ENCODE results near the gene MPZL3.

Gene MPZL3, protein sequence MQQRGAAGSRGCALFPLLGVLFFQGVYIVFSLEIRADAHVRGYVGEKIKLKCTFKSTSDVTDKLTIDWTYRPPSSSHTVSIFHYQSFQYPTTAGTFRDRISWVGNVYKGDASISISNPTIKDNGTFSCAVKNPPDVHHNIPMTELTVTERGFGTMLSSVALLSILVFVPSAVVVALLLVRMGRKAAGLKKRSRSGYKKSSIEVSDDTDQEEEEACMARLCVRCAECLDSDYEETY

DNA sequence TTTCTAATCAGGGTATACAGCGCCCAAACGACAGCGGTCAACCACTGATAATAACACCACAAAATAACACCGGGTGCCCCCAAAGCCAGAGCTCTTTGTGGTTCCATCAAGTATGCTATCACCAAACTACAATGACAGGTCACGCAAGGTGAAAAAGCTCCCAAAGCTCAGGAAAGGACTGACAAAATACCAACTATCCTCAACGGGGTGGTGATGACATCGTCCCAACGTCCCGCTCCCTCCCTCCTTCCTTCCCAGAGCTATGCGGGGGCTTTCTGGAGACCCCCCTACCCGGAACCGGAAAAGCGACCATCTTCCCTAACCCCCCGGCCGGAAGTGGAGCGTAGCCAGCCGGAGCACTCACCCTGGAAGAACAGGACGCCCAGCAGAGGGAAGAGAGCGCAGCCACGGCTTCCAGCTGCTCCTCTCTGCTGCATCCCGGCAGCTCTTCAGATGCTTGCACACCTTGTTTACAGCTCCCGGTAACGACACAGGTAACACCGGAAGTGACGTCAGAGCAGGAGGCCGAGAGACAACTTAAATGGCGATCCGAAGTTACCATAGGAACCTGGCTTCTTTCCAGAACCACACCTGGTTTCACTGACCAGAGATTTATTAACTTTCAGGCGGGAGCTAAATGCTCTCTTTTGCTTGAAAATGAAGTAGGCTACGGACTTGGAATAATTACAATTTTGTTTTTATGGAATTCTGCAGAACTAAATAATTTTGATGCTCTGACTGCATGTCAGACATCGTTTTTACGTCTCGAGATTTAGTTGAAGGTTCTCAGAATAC lies at the start of gene MPZL3:
Gene MPZL3, minus strand, starts transcription at position 508 of the 795 bp plus-strand sequence. Its CDS starts 71 bp downstream, at position 437.
- peak; percentile 60 to 71 for DNase-seq (ENCODE audit: low read depth in 1 of 2, low spot score in 1 of 2)

DNA sequence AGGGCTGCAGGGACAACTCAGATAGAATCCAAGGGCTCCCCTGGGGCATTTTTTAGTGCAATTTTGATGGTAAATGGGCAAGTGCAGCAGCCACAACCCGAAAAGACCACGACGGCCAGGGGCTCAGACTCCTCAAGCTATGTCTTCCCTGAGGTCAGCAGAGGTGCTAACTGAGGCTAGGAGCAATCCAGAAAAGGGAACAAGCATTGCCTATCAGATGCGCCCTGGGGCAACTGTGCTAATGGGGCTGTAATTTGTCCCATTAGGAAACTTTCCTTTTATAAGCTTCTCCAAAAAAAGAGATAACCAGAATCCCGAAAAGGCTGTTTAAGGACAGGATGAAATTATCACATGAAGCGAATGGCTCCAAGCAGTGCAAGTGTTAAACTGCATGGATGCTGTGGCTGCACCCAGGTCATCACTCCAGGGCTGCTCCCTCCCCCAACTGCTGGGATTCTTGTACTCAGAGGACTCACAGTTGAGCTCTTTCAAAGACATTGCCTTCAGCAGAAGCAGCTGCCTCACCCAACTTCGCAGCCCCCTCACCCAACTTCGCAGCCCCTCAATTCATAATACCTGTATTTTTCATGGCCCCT lies 49.5 kb upstream of the MPZL3 start:
- no peak for DNase-seq (ENCODE audit: low read depth in 1 of 2, low spot score in 1 of 2)

DNA sequence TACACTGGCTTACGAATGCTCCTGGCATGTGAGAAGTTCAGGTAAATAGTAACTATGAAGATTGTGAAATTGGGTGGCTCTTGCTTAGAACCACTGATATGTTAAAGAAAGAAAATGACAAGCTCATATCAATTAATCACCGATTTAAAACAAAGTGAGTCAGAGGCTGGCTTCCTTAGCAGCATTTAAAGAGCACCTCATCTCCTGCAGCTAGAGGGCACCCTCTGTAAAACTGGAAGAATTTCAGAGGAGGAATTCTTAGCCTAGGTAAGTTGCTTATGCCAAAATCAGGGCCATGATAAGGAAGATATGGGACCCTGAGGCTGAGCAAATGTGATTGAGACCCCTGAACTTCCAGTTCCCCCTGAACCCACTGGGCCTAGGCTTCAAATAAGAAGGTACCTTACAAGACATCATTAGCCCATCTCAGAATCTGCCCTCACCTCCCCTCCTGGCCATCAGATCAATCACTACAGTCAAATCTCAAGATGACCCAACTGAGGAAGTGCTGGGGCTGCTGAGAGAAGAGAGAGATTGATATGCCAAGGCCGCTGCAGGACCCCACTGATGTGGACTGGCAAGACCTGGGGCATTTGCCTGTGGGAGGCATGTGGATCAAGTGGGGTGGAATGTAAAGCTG lies 43.8 kb upstream of the MPZL3 start:
- no peak for DNase-seq (ENCODE audit: low read depth in 1 of 2, low spot score in 1 of 2)

DNA sequence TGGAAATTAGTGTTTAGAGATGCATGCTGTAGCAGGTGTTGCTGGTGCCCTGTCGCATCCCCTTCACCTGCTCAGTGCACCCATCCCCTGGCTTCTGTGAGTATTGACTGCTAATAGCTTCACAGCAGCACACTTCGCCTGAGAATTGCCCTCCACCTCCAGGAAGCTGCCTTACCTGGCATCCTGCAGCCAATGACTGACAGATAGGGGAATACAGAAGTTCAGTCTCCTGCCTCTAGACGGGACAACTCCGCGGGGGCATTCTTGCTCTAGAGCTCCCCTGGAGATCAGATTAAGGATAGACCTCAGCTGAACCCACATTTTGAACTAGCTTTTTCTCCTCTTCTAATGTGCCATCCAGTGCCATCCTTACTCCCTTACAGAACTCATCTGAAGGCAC lies 43.0 kb upstream of the MPZL3 start:
- DNase-seq (ENCODE audit: low read depth in 1 of 2, low spot score in 1 of 2), result no peak

DNA sequence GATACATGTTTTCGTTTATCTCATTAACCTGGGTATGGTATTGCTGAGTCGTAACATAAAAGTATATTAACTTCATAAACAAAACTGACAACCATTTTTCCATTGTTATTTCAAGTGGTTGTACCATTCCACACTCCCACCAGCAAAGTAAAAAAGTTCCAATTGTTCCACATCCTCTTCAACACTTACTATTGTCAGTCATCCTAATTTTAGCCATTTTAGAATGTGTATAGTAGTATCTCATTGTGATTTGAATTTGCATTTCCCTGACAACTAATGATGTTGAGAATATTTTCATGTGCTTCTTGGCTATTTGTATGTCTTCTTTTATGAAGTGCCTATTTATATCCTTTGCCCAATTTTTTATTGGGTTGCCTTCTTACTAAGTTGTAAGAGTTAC lies 41.9 kb upstream of the MPZL3 start:
- no peak for DNase-seq (ENCODE audit: low read depth in 1 of 2, low spot score in 1 of 2)

DNA sequence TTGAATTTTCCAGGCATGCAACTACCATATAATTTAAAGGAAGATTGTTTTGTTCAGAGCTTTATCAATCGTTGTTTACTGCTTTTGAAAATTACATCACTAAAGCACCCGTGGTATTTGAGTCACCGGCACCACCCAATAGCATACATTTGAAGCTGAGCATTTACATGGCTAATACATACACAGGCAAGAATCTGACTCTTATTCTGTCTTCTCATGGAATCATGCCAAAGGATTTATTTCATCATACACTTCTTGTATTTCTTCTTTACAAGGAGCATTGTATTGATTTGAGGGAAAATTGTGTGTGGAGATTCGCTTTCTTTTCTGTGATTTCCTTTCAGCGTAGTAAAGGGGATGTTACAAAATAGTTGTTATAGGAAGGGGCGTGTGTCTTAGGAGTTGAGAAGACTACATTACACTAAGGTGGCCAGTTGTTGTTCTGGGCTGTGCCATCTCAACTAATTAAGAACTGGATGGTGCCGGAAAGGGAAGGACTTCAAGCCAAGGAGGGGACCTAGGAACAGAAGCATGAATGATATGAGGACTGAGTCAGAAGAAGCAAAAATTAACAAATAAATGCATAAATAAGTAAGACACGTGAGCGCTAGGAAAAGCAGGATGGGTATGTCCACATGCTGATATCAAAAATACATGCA lies 39.4 kb upstream of the MPZL3 start:
- DNase-seq (ENCODE audit: low read depth in 1 of 2, low spot score in 1 of 2), result no peak

DNA sequence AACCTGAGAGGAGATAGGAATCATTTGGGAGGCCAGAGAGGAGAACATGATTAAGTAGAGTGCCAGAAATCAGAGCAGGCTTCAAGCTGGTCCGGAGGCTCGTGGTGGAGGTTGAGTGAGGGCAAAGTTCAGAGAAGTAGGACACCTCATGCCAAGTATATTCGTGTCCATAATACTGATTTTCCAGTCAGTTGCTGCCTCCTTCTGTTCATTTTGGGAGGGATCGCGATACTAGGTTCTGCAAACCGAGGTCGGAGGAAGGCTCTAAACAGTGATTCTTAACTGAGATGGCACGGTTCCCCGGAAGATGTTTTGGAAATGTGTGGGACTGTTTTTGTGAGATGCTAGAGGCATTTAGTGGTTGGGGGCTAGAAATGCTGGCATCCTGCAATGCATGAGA lies 38.8 kb upstream of the MPZL3 start:
- DNase-seq (ENCODE audit: low read depth in 1 of 2, low spot score in 1 of 2), result no peak

DNA sequence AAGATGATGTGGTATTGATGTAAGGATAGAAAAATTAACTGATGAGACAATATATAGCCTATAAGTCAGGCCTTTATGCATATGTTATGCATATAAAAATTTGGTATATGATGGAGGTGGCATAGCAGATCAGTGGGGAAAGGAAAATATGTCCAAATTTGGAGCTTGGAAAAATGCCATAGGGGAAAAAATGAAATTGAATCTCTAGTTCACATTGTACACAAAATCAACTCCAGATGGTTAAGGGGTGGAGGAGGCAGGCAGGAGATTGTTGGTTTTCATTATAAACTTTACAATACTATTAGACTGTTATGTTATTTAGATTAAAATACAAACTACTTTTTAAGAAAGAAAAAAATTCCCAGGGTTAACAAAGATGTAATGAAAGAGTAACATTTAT lies 37.2 kb upstream of the MPZL3 start:
- no peak for DNase-seq (ENCODE audit: low read depth in 1 of 2, low spot score in 1 of 2)

DNA sequence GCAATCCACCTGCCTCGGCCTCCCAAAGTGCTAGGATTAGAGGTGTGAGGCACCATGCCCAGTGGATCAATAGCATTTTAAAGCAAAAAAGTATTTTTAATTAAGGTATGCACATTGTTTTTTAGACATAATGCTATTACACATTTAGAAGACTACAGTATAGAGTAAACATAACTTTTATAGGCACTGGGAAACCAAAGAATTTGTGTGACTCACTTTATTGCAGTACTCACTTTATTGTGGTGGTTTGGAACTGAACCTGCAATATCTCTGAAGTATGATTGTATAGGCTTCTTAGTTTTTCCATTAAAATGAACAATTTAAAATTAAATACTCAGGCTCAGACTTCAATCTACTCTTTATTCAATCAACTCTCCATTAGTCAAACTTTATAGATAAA lies 34.8 kb upstream of the MPZL3 start:
- DNase-seq (ENCODE audit: low read depth in 1 of 2, low spot score in 1 of 2), result no peak

DNA sequence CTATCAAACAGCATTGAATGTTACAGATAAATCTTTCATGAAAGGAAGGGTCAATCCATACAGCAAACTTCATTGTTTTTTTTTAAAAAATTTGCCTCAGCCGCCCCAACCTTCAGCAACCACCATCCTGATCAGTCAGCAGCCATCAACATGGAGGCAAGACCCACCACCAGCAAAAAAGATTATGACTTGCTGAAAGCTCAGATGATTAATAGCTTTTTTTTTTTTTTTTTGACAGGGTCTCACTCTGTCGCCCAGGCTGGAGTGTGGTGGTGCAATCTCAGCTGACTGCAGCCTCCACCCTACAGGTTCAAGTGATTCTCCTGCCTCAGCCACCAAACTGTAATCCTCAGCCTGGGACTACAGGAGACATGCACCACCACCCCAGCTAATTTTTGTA lies 34.4 kb upstream of the MPZL3 start:
- no peak for DNase-seq (ENCODE audit: low read depth in 1 of 2, low spot score in 1 of 2)

DNA sequence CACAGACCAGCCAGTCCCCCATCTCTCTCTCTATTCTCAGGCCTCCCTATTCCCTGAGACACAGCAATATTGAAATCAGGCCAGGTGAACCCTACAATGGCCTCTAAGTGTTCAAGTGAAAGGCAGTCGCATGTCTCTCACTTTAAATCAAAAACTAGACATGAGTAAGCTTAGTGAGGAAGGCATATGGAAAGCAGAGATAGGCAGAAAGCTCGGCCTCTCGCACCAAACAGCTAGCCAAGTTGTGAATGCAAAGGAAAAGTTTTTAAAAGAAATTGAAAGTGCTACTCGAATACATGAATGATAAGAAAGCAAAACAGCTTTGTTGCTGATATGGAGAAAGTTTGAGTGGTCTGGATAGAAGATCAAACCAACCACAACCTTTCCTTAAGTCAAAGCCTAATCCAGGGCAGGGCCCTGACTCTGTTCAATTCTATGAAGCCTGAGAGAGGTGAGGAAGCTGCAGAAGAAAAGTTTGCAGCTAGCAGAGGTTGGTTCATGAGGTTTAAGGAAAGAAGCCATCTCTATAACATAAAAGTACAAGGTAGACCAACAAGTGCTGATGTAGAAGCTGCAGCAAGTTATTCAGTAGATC lies 31.7 kb upstream of the MPZL3 start:
- DNase-seq (ENCODE audit: low read depth in 1 of 2, low spot score in 1 of 2), result no peak

DNA sequence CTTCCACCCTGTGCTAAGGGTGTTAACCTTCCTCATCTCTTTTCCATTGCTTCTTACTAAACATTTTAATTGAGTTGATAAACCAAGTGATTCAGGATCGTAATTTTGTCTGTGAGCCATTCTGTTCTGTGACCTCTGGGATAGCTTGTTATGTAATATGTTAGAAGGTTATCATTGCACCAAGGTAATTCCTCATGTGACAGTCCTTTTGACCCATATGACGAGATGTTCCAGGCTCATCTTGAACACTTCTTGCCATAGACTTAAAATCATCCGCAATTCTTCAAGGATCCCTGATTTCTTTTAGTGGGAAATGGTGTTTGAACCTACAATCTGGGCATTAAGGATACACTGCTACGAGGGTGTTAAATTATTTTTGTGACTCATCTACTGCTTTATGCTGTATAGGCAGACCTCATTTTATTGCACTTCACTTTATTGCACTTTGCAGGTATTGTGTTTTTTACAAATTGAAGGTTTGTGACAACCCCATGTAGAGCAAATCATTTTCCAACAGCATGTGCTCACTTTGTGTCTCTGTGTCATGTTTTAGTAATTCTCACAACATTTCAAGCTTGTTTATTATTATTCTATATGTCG lies 31.0 kb upstream of the MPZL3 start:
- no peak for DNase-seq (ENCODE audit: low read depth in 1 of 2, low spot score in 1 of 2)

DNA sequence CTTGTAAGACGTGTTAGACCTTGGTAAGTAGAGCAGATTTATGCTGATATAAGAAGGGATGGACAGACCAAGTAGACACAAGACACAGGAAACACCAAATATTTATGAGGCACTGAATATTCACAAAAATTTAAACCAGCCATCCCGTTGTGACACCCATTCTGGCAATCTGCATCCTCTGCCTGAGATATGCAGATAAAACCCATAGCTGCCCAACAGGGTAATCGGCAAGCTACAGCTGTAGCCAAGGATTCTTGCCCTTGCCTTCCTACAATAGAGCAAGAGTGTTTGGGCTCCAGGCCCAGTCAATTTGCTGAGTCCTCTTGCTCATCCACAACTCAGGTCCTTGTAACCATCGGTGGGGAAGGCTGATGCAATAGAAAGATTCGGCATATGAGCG lies 30.4 kb upstream of the MPZL3 start:
- DNase-seq (ENCODE audit: low read depth in 1 of 2, low spot score in 1 of 2), result no peak

DNA sequence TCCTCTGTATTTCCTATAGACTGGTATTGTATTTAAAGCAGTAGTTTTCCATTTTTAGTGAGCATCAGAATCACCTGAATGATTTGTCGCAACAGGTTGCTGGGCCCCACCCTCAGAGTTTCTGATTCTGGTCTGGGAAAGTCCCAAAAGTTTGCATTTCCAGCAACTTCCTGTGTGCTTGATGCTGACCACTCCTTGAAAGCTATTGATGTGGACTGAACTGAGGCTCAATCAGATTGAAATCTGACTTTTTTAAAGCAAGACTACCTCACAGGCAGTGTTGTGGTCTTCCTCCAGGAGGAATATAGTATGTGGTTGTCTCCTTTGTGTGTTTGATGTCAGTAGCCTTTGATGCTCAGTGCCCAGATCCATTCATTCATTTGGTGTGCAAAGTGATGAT lies 29.1 kb upstream of the MPZL3 start:
- DNase-seq (ENCODE audit: low read depth in 1 of 2, low spot score in 1 of 2), result no peak

DNA sequence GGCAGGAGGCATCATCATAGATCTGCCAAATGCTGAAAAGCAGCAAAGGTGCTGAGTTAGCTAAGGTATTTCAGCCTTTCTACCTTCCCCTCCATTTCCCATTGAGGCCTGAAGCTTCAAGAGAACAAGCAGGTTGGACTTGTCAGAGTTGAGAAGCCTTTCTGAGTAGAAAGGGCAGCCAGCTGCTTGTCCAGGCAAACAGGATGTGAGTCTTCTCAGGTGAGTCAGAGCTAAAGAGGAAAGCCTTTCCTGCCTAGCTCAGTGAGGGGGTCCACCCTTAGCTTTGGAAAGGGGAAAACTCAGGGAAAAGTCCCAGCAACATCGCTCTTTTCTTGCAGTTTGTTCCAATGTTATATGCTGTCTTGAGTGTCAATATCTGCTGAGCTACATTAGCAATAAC lies 25.1 kb upstream of the MPZL3 start:
- DNase-seq (ENCODE audit: low read depth in 1 of 2, low spot score in 1 of 2), result no peak

DNA sequence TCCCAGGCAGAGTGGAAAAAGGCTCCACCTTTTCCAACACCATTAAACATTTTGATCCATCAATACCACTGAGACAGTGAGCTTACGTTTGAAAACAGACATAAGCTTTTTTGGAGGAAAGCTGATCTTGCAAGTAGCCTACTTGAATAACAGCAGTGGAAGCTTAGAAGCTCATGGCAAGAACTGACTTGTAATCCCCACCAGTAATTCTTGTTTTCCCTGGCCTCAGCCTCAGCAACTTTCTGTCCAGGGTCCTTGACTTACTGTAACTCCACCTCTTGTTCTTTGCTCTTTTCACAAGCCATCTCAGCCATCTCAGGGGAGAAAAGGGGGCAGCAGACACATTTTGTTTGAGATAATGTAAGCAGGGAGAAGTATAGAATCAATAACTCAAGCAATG lies 24.3 kb upstream of the MPZL3 start:
- no peak for DNase-seq (ENCODE audit: low read depth in 1 of 2, low spot score in 1 of 2)

DNA sequence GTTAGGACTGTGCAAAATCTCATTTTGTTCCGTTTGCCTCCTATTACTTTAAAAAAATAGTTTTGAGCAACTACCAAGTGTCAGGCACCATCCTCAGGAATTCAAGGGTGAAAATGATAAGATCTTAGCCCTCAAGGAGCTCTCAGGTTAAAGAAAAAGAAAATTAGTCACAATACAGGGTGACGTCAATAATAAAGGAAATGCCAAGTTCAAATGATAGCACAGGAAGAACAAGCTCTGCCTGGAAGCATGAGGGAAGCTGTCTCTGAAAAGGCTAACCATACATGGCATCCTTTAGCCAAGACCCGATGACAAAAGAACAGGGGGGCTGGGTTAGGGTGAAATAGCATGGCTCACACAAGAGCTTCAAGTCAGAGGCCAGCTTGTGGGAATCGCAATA lies 23.0 kb upstream of the MPZL3 start:
- DNase-seq (ENCODE audit: low read depth in 1 of 2, low spot score in 1 of 2), result no peak

DNA sequence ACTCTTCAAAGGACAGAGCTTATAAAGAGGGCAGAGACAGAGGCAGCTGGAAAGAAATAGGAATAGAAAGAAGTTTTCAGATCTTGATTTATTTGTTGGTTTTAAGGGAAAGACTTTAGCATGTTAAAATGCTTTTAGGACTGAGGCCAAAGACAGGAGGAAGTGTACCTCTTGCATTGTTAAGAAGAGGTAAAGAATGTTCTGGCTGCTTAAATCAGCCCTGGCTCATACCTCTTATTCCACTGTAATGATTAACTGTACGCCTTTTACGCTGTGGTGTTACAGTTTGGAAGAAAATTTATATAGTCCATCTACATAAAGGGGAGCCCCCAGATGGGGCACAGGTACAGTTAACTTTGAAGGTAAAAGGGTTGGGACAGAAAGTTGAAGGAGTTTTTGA lies 22.0 kb upstream of the MPZL3 start:
- DNase-seq (ENCODE audit: low read depth in 1 of 2, low spot score in 1 of 2), result no peak

DNA sequence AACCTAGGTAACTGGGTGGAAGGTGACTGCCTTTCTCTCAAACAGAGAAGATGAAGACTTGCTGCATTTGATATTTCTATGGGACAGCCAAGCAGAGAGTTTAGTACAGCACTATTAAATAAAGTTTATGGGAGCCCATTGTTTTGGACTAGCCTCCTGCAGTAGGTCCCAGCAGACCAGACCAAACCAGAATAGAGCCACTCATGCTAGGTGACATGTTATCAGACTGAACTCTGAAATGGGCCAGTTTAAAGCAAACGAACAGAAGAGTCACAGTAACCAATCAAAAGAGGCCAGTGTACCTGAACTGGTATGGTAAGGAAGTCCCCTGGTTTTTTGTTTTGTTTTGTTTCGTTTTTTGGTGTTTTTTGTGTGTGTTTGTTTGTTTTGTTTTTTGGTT lies 19.8 kb upstream of the MPZL3 start:
- DNase-seq (ENCODE audit: low read depth in 1 of 2, low spot score in 1 of 2), result no peak

DNA sequence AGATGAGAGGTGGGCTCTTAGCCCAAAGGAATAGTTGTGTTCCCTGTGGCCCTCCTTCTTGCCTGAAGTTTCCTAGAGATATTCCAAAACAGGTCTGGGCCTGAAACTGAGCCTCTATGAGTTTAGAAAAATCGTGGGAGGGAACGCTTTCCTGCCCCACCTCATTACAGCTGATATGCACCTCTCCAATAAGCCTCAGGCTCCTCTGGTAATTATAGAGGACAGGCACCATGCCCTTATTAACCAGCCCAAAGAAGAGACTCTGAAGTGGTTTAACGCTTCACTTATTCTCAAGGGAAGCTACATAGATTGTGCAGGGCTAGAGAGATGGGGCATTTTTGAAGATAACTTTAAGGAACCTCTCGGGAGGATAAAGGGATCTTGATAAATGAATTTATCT lies 15.3 kb upstream of the MPZL3 start:
- DNase-seq (ENCODE audit: low read depth in 1 of 2, low spot score in 1 of 2), result no peak

DNA sequence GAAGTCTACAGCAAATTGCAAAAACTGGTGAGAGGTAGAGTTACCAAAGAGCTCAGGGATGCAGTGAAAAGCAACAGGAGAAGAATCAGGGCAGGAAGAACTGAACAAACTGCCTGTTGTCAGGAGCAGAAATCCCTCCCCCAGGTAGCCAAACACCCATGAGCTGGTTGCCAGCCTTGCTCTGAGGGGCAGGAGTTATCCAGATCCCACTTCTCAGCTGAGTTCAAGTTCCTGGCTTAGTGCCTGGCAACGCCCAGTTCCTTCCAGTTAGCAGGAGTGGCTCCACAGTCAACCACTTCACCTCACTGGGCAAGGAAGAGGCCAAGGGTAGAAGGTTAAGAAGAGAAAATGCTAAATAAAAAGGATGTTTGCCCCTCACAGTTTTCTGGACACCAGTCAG lies 13.8 kb upstream of the MPZL3 start:
- no peak for DNase-seq (ENCODE audit: low read depth in 1 of 2, low spot score in 1 of 2)
